Measurements from ENCODE around the gene SERPINB1. TPM values are rescaled to one million over a fixed set of nuclear protein-coding genes. Genes with fewer than 3 reads are reported as not detected.

SERPINB1 gene
- total RNA-seq, 1 experiment from 2014 or later = 82.3 TPM

- Histone ChIP-seq H3K27ac (no peak overlapping the region), H3K4me2 (no peak overlapping the region), H3K79me2 (ENCODE audit: low read depth) (no peaks in the 10 kb centered on the region), H3K36me3 (ENCODE audit: low read depth) (no peaks in the 10 kb centered on the region), H3K9me3 (ENCODE audit: insufficient read depth, low read depth) (no peaks in the 10 kb centered on the region), H3K4me1 (replicated peaks; ENCODE audit: insufficient read depth) (peaks cover 11% of the 10 kb centered on the region), H3K9me2 (ENCODE audit: insufficient read depth) (no peaks in the 10 kb centered on the region), H2AFZ (no peak overlapping the region), H3F3A (ENCODE audit: insufficient read depth, low read depth) (peaks cover 14% of the 10 kb centered on the region), H3K27me3 (ENCODE audit: insufficient read depth, low read depth) (no peaks in the 10 kb centered on the region), H3K4me3 (no peak overlapping the region), H4K20me1 (ENCODE audit: insufficient read depth) (no peaks in the 10 kb centered on the region)
- no peak for TF ChIP-seq EZH2 (IDR thresholded peaks at IDR 0.05; ENCODE audit: low read depth)
- no peak for DNase-seq
- POLR2A ChIA-PET (ENCODE audit: unreplicated experiment) = interaction anchor here (0.6 kb wide), 1 partner anchor 68 kb away, joined by 5 read pairs; no protein-coding TSS in a partner anchor
- intact Hi-C loops (cut with micrococcal nuclease; ENCODE audit: unreplicated experiment) = no loop called here
- CTCF ChIA-PET = no interaction called here
- BruUV-seq (replicated peaks) = no TSS peak
Observed at GRCh38 chr6:2871953-2872352, 30.3 kb upstream of the SERPINB1 start.

GRCh38 chr6:2871102-2871501, 29.4 kb upstream of the SERPINB1 start:
- ChIA-PET POLR2A (ENCODE audit: unreplicated experiment) (no interaction called here), CTCF (no interaction called here)

GRCh38 chr6:2870046-2870636, 28.5 kb upstream of the SERPINB1 start:
- TF ChIP-seq CTCF (conservative IDR thresholded peaks at IDR 0.05) (no peak), EZH2 (IDR thresholded peaks at IDR 0.05; ENCODE audit: low read depth) (no peak)
- BruUV-seq (replicated peaks) = no TSS peak
- H3K79me2 ChIP-seq (ENCODE audit: low read depth) = no peaks in the 10 kb centered on the region
- H3K4me3 ChIP-seq = no peak overlapping the region
- H3K4me1 ChIP-seq (replicated peaks; ENCODE audit: insufficient read depth) = 0 out of 2 replicates have a peak, but pooled peaks cover 8% of the 10 kb centered on the region
- no peaks in the 10 kb centered on the region for H4K20me1 ChIP-seq (ENCODE audit: insufficient read depth)
- no peak overlapping the region for H3K27ac ChIP-seq
- POLR2A ChIA-PET (ENCODE audit: unreplicated experiment) = interaction anchor here (0.6 kb wide), 1 partner anchor 1142 kb away, joined by 6 read pairs; no protein-coding TSS in a partner anchor
- no peaks in the 10 kb centered on the region for H3K27me3 ChIP-seq (ENCODE audit: insufficient read depth, low read depth)
- no peak for DNase-seq
- no peaks in the 10 kb centered on the region for H3F3A ChIP-seq (ENCODE audit: insufficient read depth, low read depth)
- no peaks in the 10 kb centered on the region for H3K36me3 ChIP-seq (ENCODE audit: low read depth)
- H2AFZ ChIP-seq = no peak overlapping the region
- no peaks in the 10 kb centered on the region for H3K9me3 ChIP-seq (ENCODE audit: insufficient read depth, low read depth)
- H3K4me2 ChIP-seq = no peak overlapping the region
- intact Hi-C loops (cut with micrococcal nuclease; ENCODE audit: unreplicated experiment) = no loop called here
- no peaks in the 10 kb centered on the region for H3K9me2 ChIP-seq (ENCODE audit: insufficient read depth)
- CTCF ChIA-PET = no interaction called here

More at GRCh38 chr6:2871102-2871501, 29.4 kb upstream of the SERPINB1 start:
- no peak for DNase-seq
- BruUV-seq (replicated peaks) = no TSS peak
- no peaks in the 10 kb centered on the region for H3K27me3 ChIP-seq (ENCODE audit: insufficient read depth, low read depth)
- no peaks in the 10 kb centered on the region for H3K9me3 ChIP-seq (ENCODE audit: insufficient read depth, low read depth)
- H3K4me1 ChIP-seq (replicated peaks; ENCODE audit: insufficient read depth) = 0 out of 2 replicates have a peak, but pooled peaks cover 8% of the 10 kb centered on the region
- no peaks in the 10 kb centered on the region for H4K20me1 ChIP-seq (ENCODE audit: insufficient read depth)
- no peaks in the 10 kb centered on the region for H3K36me3 ChIP-seq (ENCODE audit: low read depth)
- no peaks in the 10 kb centered on the region for H3K9me2 ChIP-seq (ENCODE audit: insufficient read depth)
- H3K79me2 ChIP-seq (ENCODE audit: low read depth) = no peaks in the 10 kb centered on the region
- peaks cover 5% of the 10 kb centered on the region for H3F3A ChIP-seq (ENCODE audit: insufficient read depth, low read depth)
- intact Hi-C loops (cut with micrococcal nuclease; ENCODE audit: unreplicated experiment) = no loop called here
- TF ChIP-seq CTCF (conservative IDR thresholded peaks at IDR 0.05) (no peak), EZH2 (IDR thresholded peaks at IDR 0.05; ENCODE audit: low read depth) (no peak)
- no peak overlapping the region for H3K4me2 ChIP-seq
- H3K27ac ChIP-seq = no peak overlapping the region
- H3K4me3 ChIP-seq = no peak overlapping the region
- no peak overlapping the region for H2AFZ ChIP-seq

DNA sequence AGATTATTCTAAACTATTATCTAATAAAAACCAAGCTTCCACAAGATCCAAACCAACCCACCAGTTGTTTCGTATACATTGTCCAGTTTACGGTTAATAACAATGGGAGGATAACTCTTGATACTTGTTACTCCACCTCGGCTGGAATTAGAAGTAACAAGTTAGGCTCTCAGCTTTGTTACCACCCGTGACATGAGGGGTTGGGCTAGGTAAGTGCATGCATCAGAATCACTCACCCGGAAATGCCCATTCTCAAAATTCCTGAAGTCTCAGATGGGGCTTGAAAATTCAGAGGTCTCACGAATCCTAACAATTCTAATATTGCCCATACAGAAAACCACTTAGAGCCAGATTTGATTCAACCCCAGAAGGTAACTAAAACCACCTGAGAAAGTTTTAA, 27.0 kb upstream of the SERPINB1 start:
- DNase-seq = no peak
- H3K27ac ChIP-seq = no peak overlapping the region
- BruUV-seq (replicated peaks) = no TSS peak
- no peaks in the 10 kb centered on the region for H3K79me2 ChIP-seq (ENCODE audit: low read depth)
- H4K20me1 ChIP-seq (ENCODE audit: insufficient read depth) = no peaks in the 10 kb centered on the region
- H3K4me1 ChIP-seq (replicated peaks; ENCODE audit: insufficient read depth) = no peaks in the 10 kb centered on the region
- CTCF ChIA-PET = no interaction called here
- no peaks in the 10 kb centered on the region for H3K9me2 ChIP-seq (ENCODE audit: insufficient read depth)
- no peaks in the 10 kb centered on the region for H3K27me3 ChIP-seq (ENCODE audit: insufficient read depth, low read depth)
- H2AFZ ChIP-seq = no peak overlapping the region
- no peaks in the 10 kb centered on the region for H3F3A ChIP-seq (ENCODE audit: insufficient read depth, low read depth)
- no peak overlapping the region for H3K4me2 ChIP-seq
- H3K36me3 ChIP-seq (ENCODE audit: low read depth) = no peaks in the 10 kb centered on the region
- POLR2A ChIA-PET (ENCODE audit: unreplicated experiment) = interaction anchor here (0.6 kb wide), 1 partner anchor 17 kb away, joined by 5 read pairs; no protein-coding TSS in a partner anchor
- no peaks in the 10 kb centered on the region for H3K9me3 ChIP-seq (ENCODE audit: insufficient read depth, low read depth)
- no peak for TF ChIP-seq EZH2 (IDR thresholded peaks at IDR 0.05; ENCODE audit: low read depth)
- no peak for TF ChIP-seq CTCF (conservative IDR thresholded peaks at IDR 0.05)
- no peak overlapping the region for H3K4me3 ChIP-seq
- intact Hi-C loops (cut with micrococcal nuclease; ENCODE audit: unreplicated experiment) = no loop called here
